H9 (cell line): ENCODE measurements around the gene NRXN3. TPM values are rescaled to one million over a fixed set of nuclear protein-coding genes. Genes with fewer than 3 reads are reported as not detected.
A peak's percentile ranks its signal among the peaks of the same experiment; 100 is the strongest.

Experiments used
- DNase-seq: peaks from one replicate; pipeline ENCODE4 v3.0.0-alpha.2; 2017
- H2AFZ ChIP-seq: one replicate; pipeline ENCODE4 v1.6.1; 2013; ENCODE audit warnings: mild to moderate bottlenecking, low read length, control low read depth, moderate library complexity
- H2AK5ac ChIP-seq: 2 replicates; pipeline ENCODE4 v1.6.1; 2013; ENCODE audit warnings: low read length, control low read depth, mixed read lengths; ENCODE audit not compliant: insufficient read length
- H2BK120ac ChIP-seq: one replicate; pipeline ENCODE4 v1.6.1; 2013; ENCODE audit warnings: low read depth, mild to moderate bottlenecking, low read length, control low read depth, inconsistent platforms; ENCODE audit not compliant: poor library complexity, severe bottlenecking
- H2BK12ac ChIP-seq: 2 replicates; pipeline ENCODE4 v1.6.1; 2013; ENCODE audit warnings: low read length, control low read depth, mixed read lengths, low read depth; ENCODE audit not compliant: insufficient read length
- H2BK15ac ChIP-seq: 2 replicates; pipeline ENCODE4 v1.6.1; 2013; ENCODE audit warnings: low read depth, low read length, control low read depth
- H2BK20ac ChIP-seq: one replicate; pipeline ENCODE4 v1.6.1; 2013; ENCODE audit warnings: low read depth, mild to moderate bottlenecking, low read length, control low read depth, inconsistent platforms; ENCODE audit not compliant: poor library complexity, severe bottlenecking
- H2BK5ac ChIP-seq: 2 replicates; pipeline ENCODE4 v1.6.1; 2013; ENCODE audit warnings: low read length, control low read depth, mixed read lengths; ENCODE audit not compliant: insufficient read length
- H3K14ac ChIP-seq: 2 replicates; pipeline ENCODE4 v1.6.1; 2013; ENCODE audit warnings: low read length, control low read depth; ENCODE audit not compliant: insufficient read depth
- H3K18ac ChIP-seq: 2 replicates; pipeline ENCODE4 v1.6.1; 2013; ENCODE audit warnings: low read depth, mild to moderate bottlenecking, mixed read lengths, low read length, control low read depth; ENCODE audit not compliant: insufficient read length
- H3K23ac ChIP-seq: 2 replicates; pipeline ENCODE4 v1.6.1; 2013; ENCODE audit warnings: low read length, control low read depth, mixed read lengths, low read depth; ENCODE audit not compliant: insufficient read length
- H3K23me2 ChIP-seq: 2 replicates; pipeline ENCODE4 v1.6.1; 2013; ENCODE audit warnings: low read depth, mild to moderate bottlenecking, mixed read lengths, low read length, control low read depth; ENCODE audit not compliant: insufficient read length, poor library complexity, severe bottlenecking
- H3K27ac ChIP-seq: 2 replicates; pipeline ENCODE4 v1.5.1; 2013; ENCODE audit warnings: low read length, control low read depth, mixed read lengths, low read depth; ENCODE audit not compliant: insufficient read length
- H3K27me3 ChIP-seq: 2 replicates; pipeline ENCODE4 v1.6.1; 2013; ENCODE audit warnings: low read length, control low read depth, inconsistent platforms; ENCODE audit not compliant: insufficient read depth
- H3K4ac ChIP-seq: 2 replicates; pipeline ENCODE4 v1.6.1; 2013; ENCODE audit warnings: low read depth, mild to moderate bottlenecking, control low read depth, inconsistent platforms, low read length, moderate library complexity
- H3K4me1 ChIP-seq: 2 replicates; pipeline ENCODE4 v1.6.1; 2013; ENCODE audit warnings: low read length, control low read depth, inconsistent platforms; ENCODE audit not compliant: insufficient read depth
- H3K4me2 ChIP-seq: 2 replicates; pipeline ENCODE4 v1.6.1; 2013; ENCODE audit warnings: low read length, control low read depth, mixed read lengths; ENCODE audit not compliant: insufficient read length, insufficient read depth
- H3K56ac ChIP-seq: 2 replicates; pipeline ENCODE4 v1.6.1; 2013; ENCODE audit warnings: low read depth, mild to moderate bottlenecking, mixed read lengths, low read length, control low read depth; ENCODE audit not compliant: insufficient read length
- H3K79me1 ChIP-seq: 2 replicates; pipeline ENCODE4 v1.6.1; 2013; ENCODE audit warnings: low read depth, mild to moderate bottlenecking, moderate library complexity, low read length, control low read depth, inconsistent platforms; ENCODE audit not compliant: insufficient read depth, poor library complexity, severe bottlenecking
- H3K79me2 ChIP-seq: 2 replicates; pipeline ENCODE4 v1.6.1; 2013; ENCODE audit warnings: low read length, control low read depth, inconsistent platforms; ENCODE audit not compliant: insufficient read depth
- H3K9ac ChIP-seq: 2 replicates; pipeline ENCODE4 v1.6.1; 2013; ENCODE audit warnings: low read length, control low read depth, mixed read lengths; ENCODE audit not compliant: insufficient read length; ENCODE audit errors: extremely low read depth
- H3K9me3 ChIP-seq: one replicate; pipeline ENCODE4 v1.6.1; 2013; ENCODE audit warnings: low read depth, low read length, inconsistent platforms; ENCODE audit not compliant: control insufficient read depth
- H3T11ph ChIP-seq: one replicate; pipeline ENCODE4 v1.6.1; 2013; ENCODE audit warnings: mild to moderate bottlenecking, low read length, control low read depth, inconsistent platforms
- H4K20me1 ChIP-seq: one replicate; pipeline ENCODE4 v1.6.1; 2013; ENCODE audit not compliant: control insufficient read depth, insufficient read length, insufficient read depth
- H4K5ac ChIP-seq: 2 replicates; pipeline ENCODE4 v1.6.1; 2013; ENCODE audit warnings: low read depth, mild to moderate bottlenecking, mixed read lengths, low read length, control low read depth; ENCODE audit not compliant: insufficient read length
- H4K8ac ChIP-seq: replicated peaks from 2 replicates; pipeline ENCODE4 v1.6.1; 2013; ENCODE audit warnings: low read length, control low read depth, mixed read lengths, low read depth; ENCODE audit not compliant: insufficient read length
- H4K91ac ChIP-seq: 2 replicates; pipeline ENCODE4 v1.6.1; 2013; ENCODE audit warnings: low read depth, mild to moderate bottlenecking, moderate library complexity, mixed read lengths, low read length, control low read depth; ENCODE audit not compliant: insufficient read length
- H3K27ac Mint-ChIP-seq, 3 experiments: 2 replicates in 2 of 3; 3 replicates in 1 of 3; pipeline ENCODE4 v1.8.0; 2020 to 2021; ENCODE audit warnings: mixed read lengths in 3 of 3, mild to moderate bottlenecking in 1 of 3, moderate library complexity in 1 of 3
- H3K27me3 Mint-ChIP-seq: 2 replicates; pipeline ENCODE4 v1.8.0; 2021; ENCODE audit warnings: low read depth, mild to moderate bottlenecking, moderate library complexity, mixed read lengths
- H3K36me3 Mint-ChIP-seq, 3 experiments: 2 replicates in 2 of 3; 3 replicates in 1 of 3; pipeline ENCODE4 v1.8.0; 2020 to 2021; ENCODE audit warnings: low read depth in 3 of 3, mixed read lengths in 3 of 3; ENCODE audit not compliant: insufficient read depth in 1 of 3
- H3K4me1 Mint-ChIP-seq, 2 experiments: 2 replicates each; pipeline ENCODE4 v1.8.0; 2020; ENCODE audit warnings: mixed read lengths in 2 of 2
- H3K4me3 Mint-ChIP-seq, 2 experiments: 2 replicates in 1 of 2; 3 replicates in 1 of 2; pipeline ENCODE4 v1.8.0; 2020 to 2021; ENCODE audit warnings: mild to moderate bottlenecking in 2 of 2, mixed read lengths in 2 of 2, moderate library complexity in 1 of 2
- H3K9me3 Mint-ChIP-seq, 2 experiments: 2 replicates in 1 of 2; 3 replicates in 1 of 2; pipeline ENCODE4 v1.8.0; 2020; ENCODE audit warnings: mild to moderate bottlenecking in 2 of 2, mixed read lengths in 2 of 2, moderate library complexity in 1 of 2
- WGBS: extraction: QIAGEN DNeasy Blood & Tissue Kit; methylation state at CpG from one replicate; pipeline ENCODE4 v1.1.7; 2013; ENCODE audit warnings: missing lambda C conversion rate, low lambda C conversion rate, mixed read lengths; ENCODE audit not compliant: insufficient read length; ENCODE audit errors: extremely low coverage; 5-methylcytosine and 5-hydroxymethylcytosine counted together
- total RNA-seq: library from RNA; stranded (reverse); gene quantifications from 2 replicates; pipeline ENCODE4 v1.2.1, GENCODE V29; 2021
- TF ChIP-seq, protein P1 (sequence below): fragments of 200-600 bp; sonication (generic); conservative IDR thresholded peaks from 3 replicates; pipeline ENCODE4 v1.8.0; 2021; ENCODE audit warnings: antibody characterized with exemption, mild to moderate bottlenecking

NRXN3 gene
- total RNA-seq, 1 experiment from 2014 or later: 1.8 TPM

- Histone ChIP-seq H4K5ac (no peak overlapping the region), H3T11ph (no peak overlapping the region), H3K14ac (peak overlapping the region; percentile 24; the same call in 1 of the 2 replicates), H4K8ac (no peak overlapping the region), H3K79me1 (no peaks in the 10 kb centered on the region), H3K23ac (no peak overlapping the region), H3K56ac (no peak overlapping the region), H4K91ac (no peak overlapping the region), H2BK12ac (no peak overlapping the region), H3K9me3 (no peaks in the 10 kb centered on the region), H3K4me2 (no peak overlapping the region), H4K20me1 (no peaks in the 10 kb centered on the region), H3K9ac (no peak overlapping the region), H2BK15ac (no peak overlapping the region), H3K27me3 (no peaks in the 10 kb centered on the region), H2BK20ac (no peak overlapping the region), H3K23me2 (no peaks in the 10 kb centered on the region), H2BK5ac (no peak overlapping the region), H3K4ac (no peak overlapping the region), H3K79me2 (no peaks in the 10 kb centered on the region), H3K27ac (no peak overlapping the region), H2AK5ac (no peak overlapping the region), H3K18ac (no peak overlapping the region), H2AFZ (no peak overlapping the region), H2BK120ac (no peak overlapping the region), H3K4me1 (no peaks in the 10 kb centered on the region)
- H3K9me3 Mint-ChIP-seq: no peaks in the 10 kb centered on the region
- TF ChIP-seq, protein P1, sequence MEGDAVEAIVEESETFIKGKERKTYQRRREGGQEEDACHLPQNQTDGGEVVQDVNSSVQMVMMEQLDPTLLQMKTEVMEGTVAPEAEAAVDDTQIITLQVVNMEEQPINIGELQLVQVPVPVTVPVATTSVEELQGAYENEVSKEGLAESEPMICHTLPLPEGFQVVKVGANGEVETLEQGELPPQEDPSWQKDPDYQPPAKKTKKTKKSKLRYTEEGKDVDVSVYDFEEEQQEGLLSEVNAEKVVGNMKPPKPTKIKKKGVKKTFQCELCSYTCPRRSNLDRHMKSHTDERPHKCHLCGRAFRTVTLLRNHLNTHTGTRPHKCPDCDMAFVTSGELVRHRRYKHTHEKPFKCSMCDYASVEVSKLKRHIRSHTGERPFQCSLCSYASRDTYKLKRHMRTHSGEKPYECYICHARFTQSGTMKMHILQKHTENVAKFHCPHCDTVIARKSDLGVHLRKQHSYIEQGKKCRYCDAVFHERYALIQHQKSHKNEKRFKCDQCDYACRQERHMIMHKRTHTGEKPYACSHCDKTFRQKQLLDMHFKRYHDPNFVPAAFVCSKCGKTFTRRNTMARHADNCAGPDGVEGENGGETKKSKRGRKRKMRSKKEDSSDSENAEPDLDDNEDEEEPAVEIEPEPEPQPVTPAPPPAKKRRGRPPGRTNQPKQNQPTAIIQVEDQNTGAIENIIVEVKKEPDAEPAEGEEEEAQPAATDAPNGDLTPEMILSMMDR: no peak
- H3K4me1 Mint-ChIP-seq: peaks cover 12 to 14% of the 10 kb centered on the region in 2 experiments
- H3K27me3 Mint-ChIP-seq: no peaks in the 10 kb centered on the region
- H3K4me3 Mint-ChIP-seq: no peak overlapping the region
- no peak overlapping the region for H3K27ac Mint-ChIP-seq
- H3K36me3 Mint-ChIP-seq: no peaks in the 10 kb centered on the region
- WGBS: 100% methylated on average over 1 of the region's 5 CpGs
- DNase-seq: no peak
Observed at GRCh38 chr14:78220273-78220672, 50.1 kb downstream of the NRXN3 start.
